Vagina (tissue), 2 donors: ENCODE data around the gene PCLAF.

ENCODE experiments used
- CTCF ChIP-seq, 3 experiments: fragments of 450-650 bp in 2 of 3; fragments of 200-600 bp in 1 of 3; sonication (generic) in 1 of 3; IDR thresholded peaks; one replicate each; pipeline ENCODE4 v1.5.1; 2017 to 2019; ENCODE audit warnings: antibody characterized with exemption in 3 of 3, mild to moderate bottlenecking in 2 of 3, moderate library complexity in 2 of 3
- POLR2A ChIP-seq, 2 donors: fragments of 450-650 bp; IDR thresholded peaks; one replicate each; pipeline ENCODE4 v1.6.1; 2017; ENCODE audit warnings: antibody characterized with exemption in 2 of 2, mild to moderate bottlenecking in 2 of 2, moderate library complexity in 2 of 2
- POLR2AphosphoS5 ChIP-seq, 2 donors: sonication (generic); formaldehyde crosslinking; IDR thresholded peaks; one replicate each; pipeline ENCODE4 v1.9.0; 2017; ENCODE audit warnings: antibody characterized with exemption in 2 of 2, mild to moderate bottlenecking in 2 of 2, low read depth in 1 of 2; ENCODE audit not compliant: insufficient read depth in 1 of 2

GRCh38 chr15:64355944-64356709, 25.1 kb downstream of the PCLAF start, which contains the start of gene CSNK1G1:
- peak; percentile 14 to 47 (median 21) for TF ChIP-seq CTCF (IDR thresholded peaks at IDR 0.05)
- no peak for TF ChIP-seq POLR2A (IDR thresholded peaks at IDR 0.05)
- TF ChIP-seq POLR2AphosphoS5 (IDR thresholded peaks at IDR 0.05; ENCODE audit: insufficient read depth in 1 of 2, low read depth in 1 of 2): peak; percentile 70 to 84
